ENCODE results near the gene SNX33.

The SNX33 gene

GRCh38 chr15:75644376-75644775, 3.3 kb upstream of the SNX33 start:
- no peak for DNase-seq

- DNase-seq = no peak
Observed at GRCh38 chr15:75646112-75646943, 1.4 kb upstream of the SNX33 start.

- no peak for DNase-seq
Observed at GRCh38 chr15:75646944-75647364, 758 bp upstream of the SNX33 start.

- peak; percentile 14 for DNase-seq
Observed at GRCh38 chr15:75648156-75649000, 666 bp downstream of the SNX33 start.

GRCh38 chr15:75649045-75649761, 1.5 kb downstream of the SNX33 start:
- DNase-seq = no peak

GRCh38 chr15:75649848-75650247, 2.1 kb downstream of the SNX33 start:
- DNase-seq = no peak

- DNase-seq = peak; percentile 72
Observed at GRCh38 chr15:75650908-75651809, 3.4 kb downstream of the SNX33 start.

- DNase-seq = no peak
Observed at GRCh38 chr15:75651810-75652543, 4.3 kb downstream of the SNX33 start.

GRCh38 chr15:75653347-75653913, 5.7 kb downstream of the SNX33 start:
- DNase-seq = no peak

GRCh38 chr15:75654201-75654907, 6.6 kb downstream of the SNX33 start:
- no peak for DNase-seq

- DNase-seq = no peak
Observed at GRCh38 chr15:75655931-75656330, 8.2 kb downstream of the SNX33 start.

- no peak for DNase-seq
Observed at GRCh38 chr15:75656331-75656730, 8.6 kb downstream of the SNX33 start.

- no peak for DNase-seq
Observed at GRCh38 chr15:75656813-75657212, 9.1 kb downstream of the SNX33 start.

GRCh38 chr15:75659141-75659771, 11.5 kb downstream of the SNX33 start:
- no peak for DNase-seq

GRCh38 chr15:75659928-75660645, 12.4 kb downstream of the SNX33 start:
- no peak for DNase-seq

- DNase-seq = no peak
Observed at GRCh38 chr15:75661100-75661755, 13.5 kb downstream of the SNX33 start.

- DNase-seq = no peak
Observed at GRCh38 chr15:75661756-75662140, 14.0 kb downstream of the SNX33 start.

- no peak for DNase-seq
Observed at GRCh38 chr15:75662823-75663519, 15.3 kb downstream of the SNX33 start.
